GM06990 (cell line): ENCODE results near the gene FMO2.

Experiments
- DNase-seq: peaks from one replicate; pipeline ENCODE4 v3.0.0-alpha.2; 2011; ENCODE audit not compliant: insufficient read length; ENCODE audit errors: extremely low read depth
- H3K27me3 ChIP-seq: replicated peaks from 2 replicates; pipeline ENCODE4 v1.6.0; 2011; ENCODE audit warnings: low read length; ENCODE audit not compliant: control insufficient read depth, insufficient read depth
- H3K36me3 ChIP-seq: 2 replicates; pipeline ENCODE4 v1.5.1; 2011; ENCODE audit warnings: low read length; ENCODE audit not compliant: control insufficient read depth, insufficient read depth
- H3K4me3 ChIP-seq: replicated peaks from 2 replicates; pipeline ENCODE4 v1.5.1; 2011; ENCODE audit warnings: low read depth, mild to moderate bottlenecking, control low read depth, low read length
- TF ChIP-seq, protein P1 (sequence below): IDR thresholded peaks from 2 replicates; pipeline ENCODE4 v1.5.1; 2011; ENCODE audit warnings: low read length, control low read depth, mild to moderate bottlenecking, inconsistent platforms; ENCODE audit not compliant: insufficient read depth, poor library complexity, severe bottlenecking

Gene FMO2

GRCh38 chr1:171206204-171206977 lies 21.3 kb downstream of the FMO2 start:
- DNase-seq, result no peak
- Histone ChIP-seq H3K27me3 (no peaks in the 10 kb centered on the region), H3K36me3 (no peaks in the 10 kb centered on the region), H3K4me3 (no peak overlapping the region)
- TF ChIP-seq, protein P1, sequence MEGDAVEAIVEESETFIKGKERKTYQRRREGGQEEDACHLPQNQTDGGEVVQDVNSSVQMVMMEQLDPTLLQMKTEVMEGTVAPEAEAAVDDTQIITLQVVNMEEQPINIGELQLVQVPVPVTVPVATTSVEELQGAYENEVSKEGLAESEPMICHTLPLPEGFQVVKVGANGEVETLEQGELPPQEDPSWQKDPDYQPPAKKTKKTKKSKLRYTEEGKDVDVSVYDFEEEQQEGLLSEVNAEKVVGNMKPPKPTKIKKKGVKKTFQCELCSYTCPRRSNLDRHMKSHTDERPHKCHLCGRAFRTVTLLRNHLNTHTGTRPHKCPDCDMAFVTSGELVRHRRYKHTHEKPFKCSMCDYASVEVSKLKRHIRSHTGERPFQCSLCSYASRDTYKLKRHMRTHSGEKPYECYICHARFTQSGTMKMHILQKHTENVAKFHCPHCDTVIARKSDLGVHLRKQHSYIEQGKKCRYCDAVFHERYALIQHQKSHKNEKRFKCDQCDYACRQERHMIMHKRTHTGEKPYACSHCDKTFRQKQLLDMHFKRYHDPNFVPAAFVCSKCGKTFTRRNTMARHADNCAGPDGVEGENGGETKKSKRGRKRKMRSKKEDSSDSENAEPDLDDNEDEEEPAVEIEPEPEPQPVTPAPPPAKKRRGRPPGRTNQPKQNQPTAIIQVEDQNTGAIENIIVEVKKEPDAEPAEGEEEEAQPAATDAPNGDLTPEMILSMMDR, result no peak

DNA sequence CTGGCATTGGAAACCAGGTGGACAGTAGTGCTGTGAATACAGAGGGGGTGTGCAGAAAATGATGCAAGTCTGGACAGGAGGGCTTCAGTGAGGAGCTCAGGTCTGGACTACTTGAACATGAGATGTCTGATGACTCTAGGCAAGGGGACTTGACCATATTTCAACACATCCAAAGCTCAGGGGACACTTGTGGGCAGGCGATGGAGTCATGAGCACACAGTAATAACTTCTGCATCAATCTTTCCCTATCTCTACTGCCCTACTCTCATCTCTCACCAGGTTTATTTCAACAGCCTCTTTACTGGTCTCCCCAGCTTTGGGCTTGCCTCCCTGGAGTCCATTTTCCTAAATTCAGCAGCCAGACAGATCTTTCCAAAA lies 21.9 kb downstream of the FMO2 start:
- Histone ChIP-seq H3K27me3 (no peaks in the 10 kb centered on the region), H3K36me3 (no peaks in the 10 kb centered on the region), H3K4me3 (no peak overlapping the region)
- TF ChIP-seq, protein P1, result no peak
- DNase-seq, result no peak

DNA sequence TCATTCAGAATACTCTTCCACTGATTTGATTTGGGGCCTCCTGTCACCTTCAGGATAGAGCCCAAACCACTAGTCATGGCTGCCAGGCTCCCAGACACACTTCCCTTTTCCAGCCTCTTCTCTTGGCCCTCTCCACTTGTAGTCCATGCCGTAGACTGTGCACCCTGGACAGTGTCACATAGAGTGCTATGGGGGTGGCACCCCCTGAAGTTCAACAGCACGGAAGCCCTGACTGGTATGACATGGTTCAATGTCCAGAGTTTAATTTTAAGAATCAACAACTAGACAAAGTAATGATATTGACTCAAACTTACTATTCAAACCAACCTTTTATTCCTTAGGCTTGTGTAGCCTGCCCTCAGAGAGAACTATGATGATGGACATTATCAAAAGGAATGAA lies 22.3 kb downstream of the FMO2 start:
- TF ChIP-seq, protein P1, result no peak

DNA sequence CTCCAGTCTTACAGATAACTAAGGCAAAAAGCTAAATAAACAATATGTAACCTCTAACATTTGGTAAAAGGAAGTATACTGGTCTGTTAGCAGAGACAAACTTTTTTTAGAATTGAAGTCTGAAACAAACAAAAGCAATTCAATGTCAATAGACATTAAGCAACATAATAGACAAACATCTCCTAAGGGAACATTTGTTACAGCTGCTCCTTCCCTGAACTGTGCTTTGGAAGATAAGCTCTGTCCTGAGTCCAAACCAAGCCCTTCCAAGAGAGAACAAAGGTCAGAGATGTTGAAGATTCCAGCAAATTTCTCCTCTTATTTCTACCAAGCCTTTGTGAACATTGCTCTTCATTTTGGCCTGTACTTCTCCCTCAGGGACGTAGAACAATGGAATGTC lies 25.3 kb downstream of the FMO2 start:
- Histone ChIP-seq H3K4me3 (no peak overlapping the region), H3K36me3 (no peaks in the 10 kb centered on the region), H3K27me3 (no peaks in the 10 kb centered on the region)
- DNase-seq, result no peak
- TF ChIP-seq, protein P1, result no peak

More for the DNA sequence above, 22.3 kb downstream of the FMO2 start:
- Histone ChIP-seq H3K27me3 (no peaks in the 10 kb centered on the region), H3K4me3 (no peak overlapping the region), H3K36me3 (no peaks in the 10 kb centered on the region)
- DNase-seq, result no peak

- TF ChIP-seq, protein P1, result no peak
- no peaks in the 10 kb centered on the region for H3K27me3 ChIP-seq
- no peak for DNase-seq
- no peaks in the 10 kb centered on the region for H3K36me3 ChIP-seq
- no peak overlapping the region for H3K4me3 ChIP-seq
Measured at GRCh38 chr1:171212607-171213351, 27.7 kb downstream of the FMO2 start.
